ENCODE data around the gene PLLP. TPM values are rescaled to one million over a fixed set of nuclear protein-coding genes. Genes with fewer than 3 reads are reported as not detected.
"Not testable (repeated sequence)": the region's sequence is repeated elsewhere in the genome, so short reads cannot be mapped to it uniquely, and the experiment has no call there.

Gene PLLP
- polyA plus RNA-seq, 4 donors: 2.0 to 31.9 (median 17.8) TPM

- not testable (repeated sequence) for DNase-seq (ENCODE audit: low read depth in 4 of 4, low spot score in 3 of 4)
Measured at GRCh38 chr16:57275946-57276345, 8.5 kb downstream of the PLLP start.

GRCh38 chr16:57273826-57274225, 10.6 kb downstream of the PLLP start:
- DNase-seq (ENCODE audit: low read depth in 4 of 4, low spot score in 3 of 4): no peak

- DNase-seq (ENCODE audit: low read depth in 4 of 4, low spot score in 3 of 4): no peak
Measured at GRCh38 chr16:57273359-57273758, 11.1 kb downstream of the PLLP start.

DNA sequence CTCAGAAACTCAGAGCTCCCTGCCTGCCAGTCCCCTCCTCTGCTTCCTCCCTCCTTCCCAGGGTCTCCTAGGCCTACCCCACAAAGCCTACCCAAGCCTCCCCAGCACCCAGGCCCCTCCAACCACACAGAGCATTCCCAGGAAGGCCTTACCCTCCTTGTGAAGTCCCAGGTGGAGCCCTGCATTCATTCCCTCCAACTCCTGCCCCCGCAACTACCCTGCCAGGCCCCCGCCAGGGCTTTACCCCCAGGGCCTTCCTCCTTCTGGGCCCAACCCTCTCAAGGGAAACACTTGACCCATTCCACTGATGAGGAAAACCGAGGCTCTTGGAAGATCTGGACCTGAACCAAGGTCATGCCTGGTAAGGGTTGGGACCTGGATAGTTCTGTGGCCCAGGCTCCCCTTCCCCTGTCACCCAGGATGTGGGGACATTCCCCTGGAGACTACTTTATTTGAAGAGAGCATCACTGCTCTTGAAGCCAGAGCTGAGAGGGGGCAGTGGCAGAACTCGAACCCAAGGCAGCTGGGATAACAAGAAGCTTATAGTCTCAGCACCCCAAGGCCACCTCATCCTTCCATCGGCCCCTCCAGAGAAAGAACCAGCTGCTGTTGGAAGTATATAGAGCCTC, 12.5 kb downstream of the PLLP start:
- DNase-seq (ENCODE audit: low read depth in 4 of 4, low spot score in 3 of 4): no peak

GRCh38 chr16:57271063-57271345, 13.5 kb downstream of the PLLP start:
- no peak for DNase-seq (ENCODE audit: low read depth in 4 of 4, low spot score in 3 of 4)

- no peak for DNase-seq (ENCODE audit: low read depth in 4 of 4, low spot score in 3 of 4)
Measured at GRCh38 chr16:57270221-57271062, 14.0 kb downstream of the PLLP start.

- no peak for DNase-seq (ENCODE audit: low read depth in 4 of 4, low spot score in 3 of 4)
Measured at GRCh38 chr16:57268804-57269800, 15.4 kb downstream of the PLLP start.

GRCh38 chr16:57267343-57267742, 17.1 kb downstream of the PLLP start:
- DNase-seq (ENCODE audit: low read depth in 4 of 4, low spot score in 3 of 4): not testable (repeated sequence)

- DNase-seq (ENCODE audit: low read depth in 4 of 4, low spot score in 3 of 4): no peak
Measured at GRCh38 chr16:57266531-57267260, 17.8 kb downstream of the PLLP start.

GRCh38 chr16:57265850-57266530, 18.5 kb downstream of the PLLP start:
- DNase-seq (ENCODE audit: low read depth in 4 of 4, low spot score in 3 of 4): peak in 1 of 4 donors; percentile 55

DNA sequence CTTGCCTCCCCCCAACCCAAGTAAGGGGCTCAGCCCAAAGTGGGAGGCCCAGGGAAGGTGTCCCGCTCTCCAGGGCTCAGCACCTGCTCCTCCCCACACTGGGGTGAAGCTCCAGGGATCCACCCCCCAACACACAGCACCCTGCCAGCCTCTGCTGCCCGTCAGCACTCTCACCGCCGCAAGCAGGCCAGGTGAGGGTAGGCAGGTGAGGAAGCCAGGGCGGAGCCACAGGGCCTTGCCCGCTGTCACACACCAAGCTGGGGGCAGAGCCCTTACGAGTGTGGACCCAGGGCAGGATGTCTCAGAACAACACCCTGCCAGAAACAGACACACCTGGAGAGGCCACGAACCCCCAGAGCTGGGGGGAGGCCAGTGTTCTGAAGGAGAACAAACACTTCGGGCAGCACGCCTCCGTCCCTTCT, 19.5 kb downstream of the PLLP start:
- no peak for DNase-seq (ENCODE audit: low read depth in 4 of 4, low spot score in 3 of 4)

DNA sequence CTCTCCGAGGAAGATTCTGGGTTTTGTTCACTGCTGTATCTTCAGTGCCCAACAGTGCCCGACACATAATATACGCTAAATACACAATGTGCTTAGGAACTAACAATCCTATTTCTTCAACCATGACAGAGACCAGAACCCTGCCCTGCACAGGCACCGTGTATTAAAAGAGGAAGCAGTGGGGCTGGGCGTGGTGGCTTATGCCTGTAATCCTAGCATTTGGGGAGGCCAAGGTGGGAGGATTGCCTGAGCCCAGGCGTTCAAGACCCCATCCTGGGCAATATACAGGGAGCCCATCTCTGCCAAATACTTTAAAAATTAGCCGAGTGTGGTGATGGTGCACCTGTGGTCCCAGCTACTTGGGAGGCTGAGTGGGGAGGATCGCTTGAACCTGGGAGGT, 20.1 kb downstream of the PLLP start:
- no peak for DNase-seq (ENCODE audit: low read depth in 4 of 4, low spot score in 3 of 4)

DNA sequence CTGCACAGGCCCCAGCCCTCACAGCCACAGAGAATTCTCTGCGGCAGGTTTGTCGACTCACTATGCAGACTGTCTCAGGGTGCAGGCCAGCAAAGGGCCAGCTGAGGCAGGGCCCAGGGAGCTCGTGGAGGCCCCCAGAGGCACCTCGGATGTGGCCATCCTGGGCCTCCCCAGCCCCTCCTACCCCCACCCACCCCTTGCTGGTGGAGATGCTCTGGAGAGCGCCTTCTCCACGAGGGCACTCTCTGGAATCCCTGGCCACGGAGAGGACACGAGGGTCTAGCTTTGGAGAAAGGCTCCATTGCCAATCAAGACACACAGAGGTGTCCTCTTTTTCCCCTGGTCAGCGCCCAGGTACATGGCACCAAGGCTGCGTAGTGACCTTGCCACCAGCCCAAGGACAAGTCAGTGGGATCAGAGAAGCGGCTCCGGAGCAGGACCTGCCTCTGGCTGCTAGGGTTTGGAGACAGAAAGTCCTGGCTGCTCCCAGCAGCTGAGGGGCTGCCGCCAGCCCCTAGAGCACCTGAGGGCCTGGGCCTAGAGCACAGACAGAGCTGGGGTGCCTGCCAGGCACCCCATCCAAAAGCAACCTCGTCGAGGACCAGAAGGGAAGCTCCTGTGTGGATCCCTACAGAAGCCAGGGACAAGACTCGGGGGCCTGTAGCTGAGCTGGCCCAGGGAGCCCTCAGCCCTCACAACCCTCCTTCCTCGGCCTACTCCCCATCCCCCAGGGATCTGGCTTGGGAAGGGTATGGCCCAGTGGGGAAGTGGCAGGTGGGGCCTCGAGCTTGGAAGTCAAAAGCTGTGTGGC, 20.7 kb downstream of the PLLP start:
- no peak for DNase-seq (ENCODE audit: low read depth in 4 of 4, low spot score in 3 of 4)

DNA sequence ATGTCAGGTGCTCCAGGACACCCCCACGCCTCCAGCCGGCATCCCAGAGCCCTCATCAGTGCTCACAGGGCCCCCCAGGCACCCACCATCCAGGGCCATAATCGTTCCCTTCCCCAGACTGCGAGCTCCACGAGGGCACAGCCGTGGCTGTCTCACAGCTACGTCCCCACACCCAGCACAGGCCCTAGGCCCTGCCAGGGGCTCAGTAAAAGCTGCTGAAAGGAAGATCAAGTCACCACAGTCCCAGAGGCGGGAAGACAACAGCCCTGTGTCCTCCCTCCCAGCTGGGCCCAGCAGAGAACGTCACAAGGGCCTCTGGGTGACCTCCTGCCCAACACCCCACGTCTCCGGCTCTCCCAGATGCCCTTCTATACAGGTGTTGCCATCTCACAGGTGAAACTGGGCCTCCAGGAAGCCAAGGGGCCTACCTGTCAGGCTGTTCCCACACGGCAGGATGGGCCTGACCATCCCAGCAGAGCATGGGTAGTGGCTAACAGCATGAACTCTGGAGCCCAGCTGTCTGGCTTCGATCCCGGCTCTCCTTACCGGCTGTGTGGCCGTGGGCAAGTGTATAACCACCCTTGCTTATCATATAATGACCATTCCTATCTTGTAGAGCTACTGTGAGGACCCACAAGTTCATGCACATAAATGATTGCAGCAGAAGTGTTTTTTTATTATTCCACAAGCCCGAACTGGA, 21.5 kb downstream of the PLLP start:
- no peak for DNase-seq (ENCODE audit: low read depth in 4 of 4, low spot score in 3 of 4)

DNA sequence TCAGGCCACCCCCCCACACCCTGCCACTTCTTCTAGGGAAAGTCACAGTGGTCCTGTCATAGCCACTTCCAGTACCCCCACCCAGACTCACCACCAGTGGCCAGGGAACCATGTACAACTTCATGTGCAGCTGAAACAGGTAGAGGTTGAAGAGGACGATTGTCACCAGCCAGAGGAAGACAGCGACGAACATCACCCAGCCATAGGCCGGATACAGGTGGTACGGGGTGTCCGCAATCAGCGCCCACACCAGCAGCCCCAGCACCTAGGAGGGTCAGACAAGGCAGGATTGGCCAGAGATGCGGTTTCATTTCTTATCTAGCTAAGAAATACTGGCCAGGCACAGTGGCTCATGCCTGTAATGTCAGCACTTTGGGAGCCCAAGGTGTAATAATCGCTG, 22.7 kb downstream of the PLLP start:
- no peak for DNase-seq (ENCODE audit: low read depth in 4 of 4, low spot score in 3 of 4)

GRCh38 chr16:57260294-57260929, 24.1 kb downstream of the PLLP start:
- DNase-seq (ENCODE audit: low read depth in 4 of 4, low spot score in 3 of 4): no peak

DNA sequence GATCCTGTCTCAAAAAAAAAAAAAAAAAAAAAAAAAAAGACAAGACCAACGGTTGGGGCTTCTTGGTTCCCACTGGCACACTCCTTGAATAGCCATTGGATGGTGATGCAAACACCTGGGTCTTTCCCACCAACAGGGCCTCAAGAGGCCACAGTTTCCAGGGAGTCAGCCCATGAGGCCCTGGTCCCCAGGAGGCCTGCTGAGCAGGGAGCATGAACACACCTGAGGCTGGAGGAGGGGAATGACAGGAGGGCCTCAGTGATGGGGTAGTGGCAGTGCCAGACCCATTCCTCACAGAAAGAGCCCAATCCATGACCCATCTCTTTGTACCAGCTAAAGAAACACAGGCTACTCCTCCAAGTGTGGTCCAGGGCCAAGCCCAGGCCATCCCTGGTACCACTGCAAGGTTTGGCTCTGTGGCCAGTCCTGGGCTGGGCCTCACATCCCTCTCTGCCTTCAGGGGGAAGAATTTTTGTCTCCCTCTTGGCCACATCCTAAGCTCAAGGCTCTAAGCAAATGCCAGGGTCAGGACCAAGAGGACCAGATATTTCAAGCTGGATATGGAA, 25.5 kb downstream of the PLLP start:
- no peak for DNase-seq (ENCODE audit: low read depth in 4 of 4, low spot score in 3 of 4)
